Activated T-helper 17 cell treated with anti-CD3 and anti-CD28 coated beads, Interleukin-2, amount 50 U/mL, for 72 hours (primary cell): Measurements from ENCODE around the gene C1orf87. TPM values are rescaled to one million over a fixed set of nuclear protein-coding genes. Genes with fewer than 3 reads are reported as not detected.

Source experiments
- ATAC-seq: fragments of 150-1000 bp; cut with Tn5 transposase; replicated peaks from 2 replicates; pipeline ENCODE4 v1.10.0; 2021; ENCODE audit warnings: mild to moderate bottlenecking, moderate library complexity
- H3K27ac Mint-ChIP-seq: one replicate; pipeline ENCODE4 v1.8.0; 2022; ENCODE audit warnings: mixed read lengths
- H3K27me3 Mint-ChIP-seq: one replicate; pipeline ENCODE4 v1.8.0; 2022; ENCODE audit warnings: mixed read lengths
- H3K36me3 Mint-ChIP-seq: one replicate; pipeline ENCODE4 v1.8.0; 2022; ENCODE audit warnings: low read depth, mild to moderate bottlenecking, mixed read lengths
- H3K4me1 Mint-ChIP-seq: one replicate; pipeline ENCODE4 v1.8.0; 2022; ENCODE audit warnings: mixed read lengths
- H3K4me3 Mint-ChIP-seq: one replicate; pipeline ENCODE4 v1.8.0; 2022; ENCODE audit warnings: mild to moderate bottlenecking, mixed read lengths
- H3K9me3 Mint-ChIP-seq: one replicate; pipeline ENCODE4 v1.8.0; 2022; ENCODE audit warnings: mixed read lengths
- total RNA-seq, 2 donors: library from RNA; stranded (reverse); gene quantifications; one replicate each; pipeline ENCODE4 v1.2.3, GENCODE V29; 2022

C1orf87 gene
- total RNA-seq, 2 donors from 2014 or later, result not detected

DNA sequence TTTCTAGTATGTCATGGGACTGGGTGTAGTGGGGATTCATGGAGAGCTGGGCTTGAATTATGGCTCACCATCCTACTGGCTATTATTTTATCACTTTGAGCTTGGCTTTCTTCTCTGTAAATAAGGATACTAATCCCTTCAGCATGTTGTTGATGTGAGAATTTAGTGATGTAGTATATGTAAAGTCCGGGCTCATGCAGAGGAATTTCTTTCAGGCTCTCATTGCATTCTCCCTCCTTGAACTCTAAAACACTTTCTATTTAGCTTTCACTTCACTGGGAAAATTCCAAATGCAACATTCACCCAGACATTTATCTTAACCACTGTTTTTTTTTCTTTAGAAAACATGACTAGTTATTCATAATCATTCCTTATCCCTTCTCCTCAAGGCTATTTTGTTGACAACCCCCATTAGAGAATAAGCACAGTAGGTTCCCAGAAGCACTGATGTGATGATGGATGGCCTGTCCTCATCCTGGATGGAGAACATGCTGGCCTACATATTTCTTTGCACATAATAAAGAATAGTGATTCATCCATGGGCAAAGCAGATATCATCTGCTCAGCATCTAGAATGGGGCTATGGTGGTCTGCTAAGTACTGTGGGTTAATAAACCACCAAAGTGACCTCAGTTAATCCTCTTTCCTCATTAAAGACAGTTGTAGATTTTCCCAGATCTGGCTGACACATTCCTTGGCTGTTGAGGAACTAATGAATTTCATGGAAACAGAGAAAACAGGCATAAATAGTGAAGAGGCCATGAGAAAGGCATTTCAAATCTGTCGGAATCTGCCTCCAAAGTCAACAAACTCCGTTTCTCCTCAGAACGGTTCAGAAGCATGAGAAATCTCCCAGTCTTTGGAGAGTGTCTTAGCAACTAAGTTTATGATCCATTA lies 79.0 kb downstream of the C1orf87 start:
- ATAC-seq, result no peak

DNA sequence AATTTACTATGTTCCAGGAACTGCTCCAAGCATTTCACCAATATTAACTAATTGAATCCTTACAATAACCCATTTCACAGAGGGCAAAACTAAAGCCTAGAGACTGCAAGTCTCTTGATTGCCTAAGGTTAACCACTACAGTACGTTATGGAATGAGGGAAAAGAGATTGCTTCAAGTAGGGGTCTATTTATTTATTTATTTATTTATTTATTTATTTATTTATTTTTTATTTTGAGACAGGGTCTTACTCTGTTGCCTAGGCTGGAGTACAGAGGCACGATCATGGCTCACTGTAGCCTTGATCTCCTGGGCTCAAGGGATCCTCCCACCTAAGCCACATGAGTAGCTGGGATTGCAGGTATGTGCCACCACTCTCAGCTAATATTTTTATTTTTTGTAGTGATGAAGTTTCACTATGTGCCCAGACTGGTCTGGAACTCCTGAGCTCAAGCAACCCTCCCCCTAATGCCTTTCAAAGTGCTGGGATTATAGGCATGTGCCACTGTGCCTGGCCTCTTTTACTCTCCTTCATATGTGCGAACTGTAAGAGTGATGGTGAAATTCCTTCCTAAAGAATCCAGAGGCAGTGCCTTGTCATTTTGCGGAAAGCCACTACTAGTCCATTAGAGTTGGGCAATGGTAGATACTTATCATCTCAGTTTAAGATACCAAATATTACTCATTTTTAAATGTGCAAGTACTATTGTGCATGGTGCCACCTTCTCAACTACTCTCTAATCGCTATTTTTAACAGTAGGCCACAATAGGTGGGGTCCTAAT lies 81.3 kb downstream of the C1orf87 start:
- no peak for ATAC-seq
- Mint-ChIP-seq H3K4me3 (no peak overlapping the region), H3K36me3 (no peaks in the 10 kb centered on the region), H3K27ac (no peak overlapping the region), H3K27me3 (peaks cover 22% of the 10 kb centered on the region), H3K4me1 (no peaks in the 10 kb centered on the region), H3K9me3 (no peaks in the 10 kb centered on the region)

More for the DNA sequence above, 79.0 kb downstream of the C1orf87 start:
- no peak overlapping the region for H3K27ac Mint-ChIP-seq
- H3K36me3 Mint-ChIP-seq, result no peaks in the 10 kb centered on the region
- peaks cover 18% of the 10 kb centered on the region for H3K27me3 Mint-ChIP-seq
- H3K9me3 Mint-ChIP-seq, result no peaks in the 10 kb centered on the region
- H3K4me3 Mint-ChIP-seq, result no peak overlapping the region
- no peaks in the 10 kb centered on the region for H3K4me1 Mint-ChIP-seq

- peaks cover 14% of the 10 kb centered on the region for H3K27me3 Mint-ChIP-seq
- no peak for ATAC-seq
- H3K9me3 Mint-ChIP-seq, result no peaks in the 10 kb centered on the region
- H3K27ac Mint-ChIP-seq, result no peak overlapping the region
- H3K4me3 Mint-ChIP-seq, result no peak overlapping the region
- H3K4me1 Mint-ChIP-seq, result no peaks in the 10 kb centered on the region
- H3K36me3 Mint-ChIP-seq, result no peaks in the 10 kb centered on the region
Observed at GRCh38 chr1:59990470-59990869, 83.1 kb downstream of the C1orf87 start.

GRCh38 chr1:59986516-59987310 lies 86.9 kb downstream of the C1orf87 start:
- Mint-ChIP-seq H3K9me3 (no peaks in the 10 kb centered on the region), H3K27me3 (peaks cover 9% of the 10 kb centered on the region), H3K27ac (no peak overlapping the region), H3K36me3 (no peaks in the 10 kb centered on the region), H3K4me3 (no peak overlapping the region), H3K4me1 (no peaks in the 10 kb centered on the region)
- no peak for ATAC-seq

DNA sequence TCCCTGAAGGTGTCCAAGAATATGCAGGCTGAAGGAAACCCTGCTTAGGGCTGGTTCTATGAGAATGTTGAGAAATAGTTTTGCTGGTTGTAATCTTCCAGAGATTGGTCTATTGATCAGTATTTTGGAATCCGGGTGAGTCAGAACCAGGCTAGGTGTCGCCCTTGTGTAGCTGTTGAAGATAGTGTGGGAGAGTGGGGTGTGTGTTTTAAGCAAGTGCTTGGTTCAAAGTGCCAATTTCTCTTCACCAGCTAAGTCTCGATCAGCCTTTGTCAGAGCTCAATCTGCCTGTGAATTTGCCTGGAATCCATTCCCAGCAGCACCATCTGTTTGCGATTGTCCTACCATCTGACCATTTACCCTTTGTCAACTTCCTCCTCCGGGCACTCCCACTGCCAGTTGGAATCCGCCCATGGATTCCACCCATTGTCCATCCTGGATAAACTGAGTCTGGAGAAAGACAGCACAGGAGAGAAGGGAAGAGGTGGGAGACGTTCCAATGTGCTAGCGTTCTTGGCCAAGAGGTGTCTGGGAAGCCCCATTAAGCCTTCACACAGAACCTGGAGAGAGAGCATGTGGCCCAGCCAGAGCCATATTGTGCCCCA lies 87.6 kb downstream of the C1orf87 start:
- Mint-ChIP-seq H3K9me3 (no peaks in the 10 kb centered on the region), H3K36me3 (no peaks in the 10 kb centered on the region), H3K4me1 (no peaks in the 10 kb centered on the region), H3K4me3 (no peak overlapping the region), H3K27me3 (peaks cover 9% of the 10 kb centered on the region), H3K27ac (no peak overlapping the region)
- ATAC-seq, result no peak

GRCh38 chr1:59979666-59980065 lies 93.9 kb downstream of the C1orf87 start:
- Mint-ChIP-seq H3K36me3 (no peaks in the 10 kb centered on the region), H3K4me1 (no peaks in the 10 kb centered on the region), H3K9me3 (no peaks in the 10 kb centered on the region), H3K27ac (no peak overlapping the region), H3K4me3 (no peak overlapping the region), H3K27me3 (peaks cover 16% of the 10 kb centered on the region)
- no peak for ATAC-seq

DNA sequence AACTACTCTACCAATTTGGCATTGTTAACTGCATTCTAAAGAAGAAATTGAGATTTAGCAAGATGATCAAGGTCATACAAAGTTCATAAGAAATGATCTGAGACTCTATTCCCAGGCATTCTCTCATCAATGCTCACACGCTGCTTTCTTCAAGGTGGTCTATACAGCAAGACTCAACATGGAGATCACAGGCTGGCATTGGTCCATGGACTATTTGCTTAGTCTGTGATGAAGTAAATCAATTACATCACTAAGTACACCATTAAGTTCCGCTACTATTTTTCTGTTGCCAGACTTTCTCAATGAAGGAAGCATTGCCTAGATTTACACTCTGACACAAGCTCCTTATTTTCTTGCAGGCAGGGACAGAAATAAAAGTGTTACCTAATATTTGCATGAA lies 95.1 kb downstream of the C1orf87 start:
- Mint-ChIP-seq H3K27me3 (peaks cover 17% of the 10 kb centered on the region), H3K9me3 (no peaks in the 10 kb centered on the region), H3K36me3 (no peaks in the 10 kb centered on the region), H3K4me1 (no peaks in the 10 kb centered on the region), H3K27ac (no peak overlapping the region), H3K4me3 (no peak overlapping the region)
- ATAC-seq, result no peak

GRCh38 chr1:59978026-59978425 lies 95.5 kb downstream of the C1orf87 start:
- no peak overlapping the region for H3K4me3 Mint-ChIP-seq
- no peak for ATAC-seq
- peaks cover 21% of the 10 kb centered on the region for H3K27me3 Mint-ChIP-seq
- no peak overlapping the region for H3K27ac Mint-ChIP-seq
- H3K36me3 Mint-ChIP-seq, result no peaks in the 10 kb centered on the region
- H3K9me3 Mint-ChIP-seq, result no peaks in the 10 kb centered on the region
- H3K4me1 Mint-ChIP-seq, result no peaks in the 10 kb centered on the region

- H3K4me3 Mint-ChIP-seq, result no peak overlapping the region
- H3K4me1 Mint-ChIP-seq, result no peaks in the 10 kb centered on the region
- H3K27ac Mint-ChIP-seq, result no peak overlapping the region
- ATAC-seq, result no peak
- H3K36me3 Mint-ChIP-seq, result no peaks in the 10 kb centered on the region
- peaks cover 21% of the 10 kb centered on the region for H3K27me3 Mint-ChIP-seq
- H3K9me3 Mint-ChIP-seq, result no peaks in the 10 kb centered on the region
Observed at GRCh38 chr1:59977075-59977410, 96.5 kb downstream of the C1orf87 start.

- Mint-ChIP-seq H3K9me3 (no peaks in the 10 kb centered on the region), H3K4me3 (no peak overlapping the region), H3K27ac (no peak overlapping the region), H3K36me3 (no peaks in the 10 kb centered on the region), H3K4me1 (peaks cover 2% of the 10 kb centered on the region), H3K27me3 (peaks cover 23% of the 10 kb centered on the region)
- no peak for ATAC-seq
Observed at GRCh38 chr1:59976194-59977074, 97.1 kb downstream of the C1orf87 start.

- ATAC-seq, result no peak
- Mint-ChIP-seq H3K9me3 (no peaks in the 10 kb centered on the region), H3K4me1 (peaks cover 4% of the 10 kb centered on the region), H3K27me3 (peaks cover 26% of the 10 kb centered on the region), H3K27ac (no peak overlapping the region), H3K4me3 (no peak overlapping the region), H3K36me3 (no peaks in the 10 kb centered on the region)
Observed at GRCh38 chr1:59973719-59974118, 99.9 kb downstream of the C1orf87 start.

- peaks cover 4% of the 10 kb centered on the region for H3K4me1 Mint-ChIP-seq
- no peak overlapping the region for H3K27ac Mint-ChIP-seq
- H3K4me3 Mint-ChIP-seq, result no peak overlapping the region
- H3K27me3 Mint-ChIP-seq, result peaks cover 26% of the 10 kb centered on the region
- no peaks in the 10 kb centered on the region for H3K9me3 Mint-ChIP-seq
- no peaks in the 10 kb centered on the region for H3K36me3 Mint-ChIP-seq
- no peak for ATAC-seq
Observed at GRCh38 chr1:59972216-59972927, 101.2 kb downstream of the C1orf87 start.

DNA sequence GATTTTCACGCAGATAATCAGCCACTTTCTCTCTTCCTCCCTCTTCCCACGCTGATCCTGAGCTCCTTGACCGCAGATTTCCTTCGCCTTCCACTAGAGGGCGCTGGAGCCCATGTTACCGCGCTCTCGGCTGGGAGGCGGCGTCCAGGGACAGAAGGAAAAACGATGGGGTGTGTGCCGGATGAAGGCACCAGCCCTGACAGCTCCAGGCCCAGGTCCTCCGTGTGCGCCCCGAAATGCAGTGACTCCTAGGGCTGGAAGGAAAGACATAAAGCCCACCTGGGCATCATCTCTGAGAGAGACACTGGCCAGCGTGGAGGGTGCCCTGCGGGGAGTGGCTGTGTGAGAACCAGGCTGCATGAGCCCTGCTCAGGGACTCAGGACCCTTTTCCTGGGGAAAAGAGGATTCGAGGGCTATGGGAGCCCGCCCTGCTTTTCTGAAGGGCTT lies 102.1 kb downstream of the C1orf87 start:
- Mint-ChIP-seq H3K36me3 (no peaks in the 10 kb centered on the region), H3K9me3 (no peaks in the 10 kb centered on the region), H3K27ac (no peak overlapping the region), H3K27me3 (peaks cover 21% of the 10 kb centered on the region), H3K4me1 (peaks cover 4% of the 10 kb centered on the region), H3K4me3 (no peak overlapping the region)
- peak; percentile 68 for ATAC-seq
